Activated CD4-positive, alpha-beta T cell treated with anti-CD3 and anti-CD28 coated beads, Interleukin-2, amount 10 ng/mL, durations not matched to agents 7 days and 5 days (primary cell): ENCODE measurements around the gene CYB5RL. TPM values are rescaled to one million over a fixed set of nuclear protein-coding genes. Genes with fewer than 3 reads are reported as not detected.
"Not testable (repeated sequence)": the region's sequence is repeated elsewhere in the genome, so short reads cannot be mapped to it uniquely, and the experiment has no call there.

Source experiments
- CTCF ChIA-PET: fragments of 350-600 bp; sonication (Branson Sonifier 250); formaldehyde crosslinking; loops from one replicate; lab custom pipeline; 2021; ENCODE audit warnings: antibody characterized with exemption; lab: Charles Lee
- POLR2A ChIA-PET: fragments of 350-600 bp; sonication (Branson Sonifier 250); formaldehyde crosslinking; loops from one replicate; lab custom pipeline; 2021; ENCODE audit warnings: antibody characterized with exemption; lab: Charles Lee
- DNase-seq: peaks from one replicate; pipeline ENCODE4 v3.0.0-alpha.2; 2020
- H3K27ac Mint-ChIP-seq: one replicate; pipeline ENCODE4 v1.8.0; 2021; ENCODE audit warnings: mild to moderate bottlenecking, moderate library complexity, mixed read lengths
- H3K27me3 Mint-ChIP-seq: one replicate; pipeline ENCODE4 v1.8.0; 2021; ENCODE audit warnings: mixed read lengths
- H3K36me3 Mint-ChIP-seq: one replicate; pipeline ENCODE4 v1.8.0; 2021; ENCODE audit warnings: low read depth, mixed read lengths
- H3K4me1 Mint-ChIP-seq: one replicate; pipeline ENCODE4 v1.8.0; 2021; ENCODE audit warnings: mixed read lengths
- H3K4me3 Mint-ChIP-seq: one replicate; pipeline ENCODE4 v1.8.0; 2021; ENCODE audit warnings: mild to moderate bottlenecking, moderate library complexity, mixed read lengths
- H3K9me3 Mint-ChIP-seq: one replicate; pipeline ENCODE4 v1.8.0; 2021; ENCODE audit warnings: mixed read lengths
- total RNA-seq, 2 experiments: library from RNA; stranded (reverse); gene quantifications; one replicate each; pipeline ENCODE4 v1.2.3, GENCODE V29; 2021

CYB5RL gene
- total RNA-seq, 2 experiments from 2014 or later: 10.8 to 13.4 TPM

DNA sequence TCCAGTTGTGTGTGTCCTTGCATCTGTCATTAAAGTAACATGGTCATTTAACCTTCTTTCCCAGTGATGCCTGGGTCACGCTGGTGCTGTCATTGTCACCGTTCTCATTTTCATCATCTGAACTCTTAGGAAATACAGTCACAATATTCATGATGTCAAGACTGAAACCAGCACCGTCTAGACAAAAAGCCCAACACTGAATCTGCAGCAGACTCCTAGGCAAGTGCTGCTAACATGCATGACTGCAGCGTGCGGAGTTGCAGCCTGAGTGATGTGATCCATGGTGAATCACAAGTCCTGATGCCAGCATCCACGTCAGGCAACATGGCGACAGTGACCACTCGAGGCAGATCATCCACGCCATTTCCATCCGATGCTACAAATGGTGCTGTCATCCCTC is 37.8 kb upstream of the CYB5RL start:
- H3K9me3 Mint-ChIP-seq: no peaks in the 10 kb centered on the region

DNA sequence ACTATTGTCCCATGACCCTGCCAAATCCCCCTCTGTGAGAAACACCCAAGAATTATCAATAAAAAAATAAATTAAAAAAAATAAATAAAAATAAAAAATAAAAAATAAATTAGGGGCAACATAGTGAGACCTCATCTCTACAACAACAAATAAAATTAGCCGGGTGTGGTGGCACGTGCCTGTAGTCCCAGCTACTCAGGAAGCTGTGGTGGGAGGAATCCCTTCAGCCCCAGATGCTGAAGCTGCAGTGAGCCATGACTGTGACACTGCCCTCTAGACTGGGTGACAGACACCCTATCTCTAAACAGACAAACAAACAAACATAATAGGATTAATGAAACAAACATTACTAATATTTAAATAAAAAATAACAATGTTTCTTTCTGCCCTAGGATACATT is 34.5 kb upstream of the CYB5RL start:
- Mint-ChIP-seq H3K4me3 (no peak overlapping the region), H3K9me3 (no peaks in the 10 kb centered on the region), H3K27me3 (no peaks in the 10 kb centered on the region), H3K4me1 (peaks cover 25% of the 10 kb centered on the region), H3K36me3 (peaks cover 30% of the 10 kb centered on the region), H3K27ac (no peak overlapping the region)
- ChIA-PET POLR2A (interaction anchor here (0.7 kb wide), 1 partner anchor 208 kb away, joined by 3 read pairs; no protein-coding TSS in a partner anchor), CTCF (no interaction called here)
- no peak for DNase-seq

More for the DNA sequence above, 37.8 kb upstream of the CYB5RL start:
- no peak overlapping the region for H3K4me3 Mint-ChIP-seq
- H3K27me3 Mint-ChIP-seq: no peaks in the 10 kb centered on the region
- no peak overlapping the region for H3K27ac Mint-ChIP-seq
- no peak for DNase-seq
- ChIA-PET POLR2A (no interaction called here), CTCF (no interaction called here)
- peaks cover 39% of the 10 kb centered on the region for H3K36me3 Mint-ChIP-seq
- peaks cover 4% of the 10 kb centered on the region for H3K4me1 Mint-ChIP-seq

DNA sequence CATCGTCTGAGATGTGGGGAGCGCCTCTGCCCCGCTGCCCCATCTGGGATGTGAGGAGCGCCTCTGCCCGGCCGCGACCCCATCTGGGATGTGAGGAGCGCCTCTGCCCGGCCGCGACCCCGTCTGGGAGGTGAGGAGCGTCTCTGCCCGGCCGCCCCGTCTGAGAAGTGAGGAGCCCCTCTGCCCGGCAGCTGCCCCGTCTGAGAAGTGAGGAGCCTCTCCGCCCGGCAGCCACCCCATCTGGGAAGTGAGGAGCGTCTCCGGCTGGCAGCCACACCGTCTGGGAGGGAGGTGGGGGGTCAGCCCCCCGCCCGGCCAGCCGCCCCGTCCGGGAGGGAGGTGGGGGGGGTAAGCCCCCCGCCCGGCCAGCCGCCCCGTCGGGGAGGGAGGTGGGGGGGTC is 33.4 kb upstream of the CYB5RL start:
- CTCF ChIA-PET: not testable (repeated sequence)
- peaks cover 26% of the 10 kb centered on the region for H3K36me3 Mint-ChIP-seq

DNA sequence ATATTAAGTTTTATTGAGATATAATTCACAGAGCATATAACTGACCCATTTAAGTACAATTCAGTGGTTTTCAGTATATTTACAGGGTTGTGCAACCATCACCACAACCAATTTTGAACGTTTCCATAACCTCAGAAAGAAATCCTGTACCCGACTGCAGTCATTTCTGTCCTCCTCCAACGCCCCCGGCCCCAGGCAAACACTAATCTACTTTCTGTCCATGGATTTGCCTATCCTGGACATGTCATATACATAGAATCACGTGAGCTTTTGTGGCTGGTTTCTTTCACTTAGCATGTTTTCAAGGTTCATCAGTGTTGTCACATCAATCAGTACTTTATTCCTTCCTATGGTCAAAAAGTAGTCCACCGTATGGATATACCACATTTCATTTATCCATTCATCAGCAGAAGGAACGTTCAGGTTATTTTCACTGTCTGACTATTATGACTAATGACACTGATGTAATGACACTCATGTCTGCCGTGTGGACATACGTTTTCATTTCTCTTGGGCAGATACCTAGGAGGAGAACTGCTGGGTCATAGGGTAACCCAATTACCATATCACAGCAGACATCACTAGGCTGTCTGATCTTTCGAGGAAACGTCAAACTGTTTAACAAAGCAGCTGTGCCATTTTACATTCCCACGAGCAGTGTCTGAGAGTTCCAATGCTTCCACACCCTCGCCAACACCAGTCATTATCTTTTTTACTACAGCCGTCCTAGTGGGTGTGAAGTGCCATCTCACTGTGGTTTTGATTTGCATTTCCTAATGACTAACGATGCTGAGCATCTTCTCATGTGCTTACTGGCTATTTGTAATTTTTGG is 30.9 kb upstream of the CYB5RL start:
- CTCF ChIA-PET: no interaction called here

More for the DNA sequence above, 33.4 kb upstream of the CYB5RL start:
- H3K27me3 Mint-ChIP-seq, POLR2A ChIA-PET, DNase-seq, H3K27ac Mint-ChIP-seq, H3K4me3 Mint-ChIP-seq, H3K9me3 Mint-ChIP-seq: not testable (repeated sequence)
- peaks cover 29% of the 10 kb centered on the region for H3K4me1 Mint-ChIP-seq

DNA sequence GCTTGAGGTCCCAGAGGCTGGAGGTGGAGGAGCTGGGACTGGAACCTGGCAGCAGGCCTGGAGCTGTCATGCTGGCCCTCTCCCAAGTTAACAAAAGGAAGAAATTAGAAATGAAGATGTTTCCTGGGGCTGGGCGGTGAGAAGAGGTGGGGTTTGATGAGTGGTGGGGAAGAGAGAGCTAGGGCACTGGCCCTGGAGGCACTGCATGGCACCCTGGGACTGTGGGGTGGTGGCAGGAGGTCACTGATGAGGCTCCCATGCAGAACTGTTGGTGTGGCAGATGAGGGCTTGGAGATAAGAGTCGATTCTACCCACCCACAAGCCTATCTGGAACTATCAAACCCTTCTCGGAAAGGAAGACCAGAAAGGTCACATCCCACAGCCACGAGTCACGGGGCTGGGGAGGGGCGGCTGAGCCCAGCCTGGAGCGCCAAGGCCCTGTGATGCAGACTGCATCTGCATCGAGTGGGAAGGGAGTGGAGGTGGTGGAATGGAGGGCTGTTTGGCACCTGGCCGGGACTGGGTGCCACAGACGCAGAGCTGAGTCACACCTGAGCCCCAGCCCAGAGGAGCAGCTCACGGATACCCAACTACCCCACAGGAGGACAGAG is 29.6 kb upstream of the CYB5RL start:
- POLR2A ChIA-PET: no interaction called here
- DNase-seq: peak; percentile 10
- H3K27me3 Mint-ChIP-seq: no peaks in the 10 kb centered on the region
- peak overlapping the region; percentile 54 for H3K4me3 Mint-ChIP-seq
- peaks cover 11% of the 10 kb centered on the region for H3K36me3 Mint-ChIP-seq
- CTCF ChIA-PET: interaction anchor here (0.6 to 1.3 kb wide), 4 partner anchors 13 to 54 kb away, joined by 3 to 4 read pairs (median 3); partner anchors contain the start of genes CYB5RL and MRPL37
- H3K27ac Mint-ChIP-seq: peak overlapping the region; percentile 76
- no peaks in the 10 kb centered on the region for H3K9me3 Mint-ChIP-seq
- H3K4me1 Mint-ChIP-seq: peaks cover 27% of the 10 kb centered on the region

More for the DNA sequence above, 30.9 kb upstream of the CYB5RL start:
- DNase-seq: no peak
- Mint-ChIP-seq H3K9me3 (no peaks in the 10 kb centered on the region), H3K4me1 (peaks cover 31% of the 10 kb centered on the region), H3K36me3 (peaks cover 13% of the 10 kb centered on the region), H3K27me3 (no peaks in the 10 kb centered on the region), H3K4me3 (peak overlapping the region; percentile 8), H3K27ac (peak overlapping the region; percentile 3)
- POLR2A ChIA-PET: no interaction called here

DNA sequence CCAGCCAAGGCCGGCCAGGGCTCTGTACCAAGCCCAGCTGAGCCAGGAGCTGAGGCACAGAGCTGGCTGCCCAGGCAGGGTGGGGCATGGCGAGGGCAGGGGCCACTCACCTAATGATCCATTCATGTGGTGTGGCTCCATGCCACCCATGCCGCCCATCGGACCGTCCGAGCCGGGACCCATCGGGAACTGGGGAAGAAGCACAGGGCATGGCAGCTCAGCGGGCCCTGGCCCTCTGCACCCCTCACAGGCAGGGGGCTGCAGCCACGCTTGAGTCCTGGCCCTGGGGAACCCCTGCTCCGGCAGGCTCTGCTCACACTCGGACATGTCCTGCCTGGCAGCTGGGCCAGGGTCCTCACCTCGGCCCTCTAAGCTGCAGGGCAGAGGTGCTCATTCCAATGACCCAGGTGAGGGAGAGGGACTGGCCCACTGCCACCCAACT is 28.8 kb upstream of the CYB5RL start:
- CTCF ChIA-PET: interaction anchor here (1.3 to 1.8 kb wide), 4 partner anchors 11 to 29 kb away, joined by 3 to 5 read pairs (median 4); partner anchors contain the start of genes CYB5RL and MRPL37
- H3K27ac Mint-ChIP-seq: no peak overlapping the region

DNA sequence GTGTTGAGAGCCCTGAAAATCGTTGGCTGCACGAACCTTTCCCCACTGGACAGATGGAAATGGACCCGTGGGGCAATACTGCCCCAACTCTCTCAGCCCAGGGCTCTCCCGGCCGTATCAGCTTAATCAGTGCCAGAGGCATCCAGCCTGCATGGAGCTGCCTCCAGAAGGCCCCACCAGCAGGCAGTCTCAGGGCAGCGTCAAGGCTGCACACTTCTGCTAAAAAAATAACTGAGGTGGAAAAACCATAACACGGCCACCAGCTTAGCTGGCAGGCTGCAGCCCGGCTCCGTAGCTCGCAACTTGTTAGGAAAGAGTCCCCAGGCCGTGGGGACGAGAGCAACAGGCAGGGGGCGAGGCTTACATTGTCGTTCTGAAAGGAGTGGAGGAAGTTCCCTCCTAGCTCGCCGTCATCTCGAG is 28.1 kb upstream of the CYB5RL start:
- Mint-ChIP-seq H3K27ac (peak overlapping the region; percentile 38), H3K9me3 (no peaks in the 10 kb centered on the region)
- CTCF ChIA-PET: interaction anchor here (1.3 to 1.8 kb wide), 3 partner anchors 12 to 28 kb away, joined by 3 to 5 read pairs (median 4); partner anchors contain the start of genes CYB5RL and MRPL37

More for the DNA sequence above, 28.8 kb upstream of the CYB5RL start:
- no peak overlapping the region for H3K4me3 Mint-ChIP-seq
- no peaks in the 10 kb centered on the region for H3K27me3 Mint-ChIP-seq
- DNase-seq: no peak
- peaks cover 9% of the 10 kb centered on the region for H3K36me3 Mint-ChIP-seq
- POLR2A ChIA-PET: no interaction called here
- no peaks in the 10 kb centered on the region for H3K9me3 Mint-ChIP-seq
- peaks cover 27% of the 10 kb centered on the region for H3K4me1 Mint-ChIP-seq

DNA sequence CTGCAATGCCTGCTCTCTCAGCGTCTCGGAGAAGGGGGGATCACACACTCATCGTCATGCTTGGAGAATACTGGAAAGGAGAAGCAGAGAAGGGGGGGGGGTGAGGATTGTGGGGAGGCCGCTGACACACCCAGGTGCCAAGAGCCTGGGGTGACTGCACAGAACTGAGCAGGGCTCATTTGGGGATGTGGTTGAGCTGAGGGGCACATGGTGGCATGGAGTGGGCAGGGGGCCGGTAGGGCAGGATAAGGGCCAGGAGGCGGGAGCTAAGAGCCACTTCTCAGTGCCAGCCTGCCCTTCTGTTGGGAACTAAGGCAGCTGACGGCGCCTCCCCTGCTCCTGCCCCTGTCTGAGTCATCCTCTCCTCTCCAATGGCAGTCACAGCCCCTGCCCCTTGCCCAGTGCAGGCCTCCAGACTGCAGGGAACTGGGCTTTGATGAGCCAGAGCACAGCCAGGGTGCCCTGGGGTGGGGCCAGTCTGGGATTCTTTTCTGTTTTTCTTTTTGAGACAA is 27.3 kb upstream of the CYB5RL start:
- Mint-ChIP-seq H3K4me1 (peaks cover 30% of the 10 kb centered on the region), H3K9me3 (no peaks in the 10 kb centered on the region), H3K27me3 (no peaks in the 10 kb centered on the region), H3K36me3 (peaks cover 12% of the 10 kb centered on the region), H3K4me3 (no peak overlapping the region), H3K27ac (no peak overlapping the region)
- ChIA-PET POLR2A (interaction anchor here (0.7 kb wide), 1 partner anchor 197 kb away, joined by 3 read pairs; no protein-coding TSS in a partner anchor), CTCF (interaction anchor here (0.6 to 1.8 kb wide), 3 partner anchors 13 to 116 kb away, joined by 3 to 5 read pairs (median 4); no protein-coding TSS in a partner anchor)
- no peak for DNase-seq

More for the DNA sequence above, 28.1 kb upstream of the CYB5RL start:
- H3K4me3 Mint-ChIP-seq: no peak overlapping the region
- H3K4me1 Mint-ChIP-seq: peaks cover 27% of the 10 kb centered on the region
- H3K36me3 Mint-ChIP-seq: peaks cover 9% of the 10 kb centered on the region
- no peaks in the 10 kb centered on the region for H3K27me3 Mint-ChIP-seq
- POLR2A ChIA-PET: interaction anchor here (0.7 kb wide), 1 partner anchor 196 kb away, joined by 3 read pairs; no protein-coding TSS in a partner anchor
- no peak for DNase-seq

DNA sequence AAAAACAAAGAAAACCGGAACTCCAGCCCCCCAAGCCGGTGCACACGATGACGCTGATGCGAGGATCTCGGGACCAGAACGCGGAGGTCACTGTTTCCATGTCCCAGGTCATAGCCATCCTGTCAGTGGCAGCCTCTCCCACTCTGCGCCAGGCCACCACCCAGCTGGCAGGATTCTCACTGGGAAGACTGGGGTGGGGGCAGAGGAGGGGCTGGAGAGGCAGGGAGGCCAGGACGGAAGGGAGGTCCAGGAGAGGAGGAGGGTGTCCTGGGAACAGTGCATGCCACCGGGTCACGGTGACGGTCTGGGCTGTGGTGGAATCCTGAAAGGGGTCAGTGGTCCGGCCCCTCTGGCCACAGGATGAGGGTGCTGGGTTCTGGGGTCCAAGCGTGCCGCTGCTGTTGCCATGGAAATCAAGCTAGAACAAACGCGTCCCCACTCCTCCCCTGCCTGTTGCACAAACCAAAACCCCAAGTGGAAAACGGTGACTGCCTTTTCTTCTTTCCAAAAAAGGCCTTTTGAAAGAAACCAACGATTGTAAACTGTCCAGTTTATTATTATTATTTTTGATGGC is 26.2 kb upstream of the CYB5RL start:
- Mint-ChIP-seq H3K4me1 (peaks cover 25% of the 10 kb centered on the region), H3K27ac (no peak overlapping the region), H3K36me3 (peaks cover 17% of the 10 kb centered on the region), H3K27me3 (no peaks in the 10 kb centered on the region), H3K9me3 (no peaks in the 10 kb centered on the region), H3K4me3 (no peak overlapping the region)
- ChIA-PET POLR2A (no interaction called here), CTCF (interaction anchor here (0.6 kb wide), 2 partner anchors 16 to 27 kb away, joined by 3 to 4 read pairs; partner anchors contain the start of genes CYB5RL and MRPL37)
- no peak for DNase-seq

DNA sequence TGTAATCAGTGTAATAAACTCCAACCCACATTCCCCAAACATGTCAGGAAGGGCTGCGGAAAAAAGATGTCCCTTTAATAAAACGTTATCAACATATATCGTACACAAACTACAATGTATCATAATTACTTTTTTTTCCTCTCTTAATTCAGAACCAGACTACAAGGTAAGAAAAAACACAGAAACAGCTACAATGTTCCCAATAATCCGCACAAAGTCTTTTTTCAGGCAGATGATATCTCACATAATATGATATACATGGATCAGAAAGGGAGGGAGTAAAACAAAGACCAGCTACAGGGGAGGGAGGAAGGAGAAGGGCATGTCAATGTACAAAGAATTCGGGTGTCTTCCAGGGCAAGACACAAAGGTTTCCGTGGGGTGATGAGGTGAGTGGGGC is 25.5 kb upstream of the CYB5RL start:
- Mint-ChIP-seq H3K27ac (no peak overlapping the region), H3K9me3 (no peaks in the 10 kb centered on the region), H3K4me1 (peaks cover 18% of the 10 kb centered on the region), H3K4me3 (no peak overlapping the region), H3K36me3 (peaks cover 17% of the 10 kb centered on the region), H3K27me3 (no peaks in the 10 kb centered on the region)
- CTCF ChIA-PET: no interaction called here
- DNase-seq: no peak
- POLR2A ChIA-PET: no interaction called here

DNA sequence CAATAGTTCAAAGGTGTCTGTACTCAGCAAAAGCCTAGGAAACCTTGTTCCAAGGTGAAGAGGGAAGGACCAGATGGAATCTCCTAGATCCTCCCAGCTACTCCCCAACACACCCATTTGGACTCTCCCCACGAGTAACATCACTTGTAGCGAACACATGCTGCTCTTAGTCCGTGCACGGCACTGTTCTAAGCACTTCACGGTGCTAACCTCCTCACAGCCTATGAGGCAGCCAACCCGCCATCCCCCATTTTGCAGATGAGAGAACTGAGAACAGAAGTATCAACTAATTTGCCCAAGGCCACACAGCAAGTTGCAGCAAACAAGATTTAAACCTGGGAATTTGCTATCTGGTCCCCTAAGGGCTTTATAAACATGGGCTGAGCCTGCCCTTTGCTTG is 24.4 kb upstream of the CYB5RL start:
- H3K4me3 Mint-ChIP-seq: no peak overlapping the region
- CTCF ChIA-PET: interaction anchor here (0.6 kb wide), 1 partner anchor 957 kb away, joined by 4 read pairs; no protein-coding TSS in a partner anchor
- H3K36me3 Mint-ChIP-seq: peaks cover 22% of the 10 kb centered on the region
- DNase-seq: no peak
- H3K27me3 Mint-ChIP-seq: no peaks in the 10 kb centered on the region
- POLR2A ChIA-PET: no interaction called here
- H3K4me1 Mint-ChIP-seq: peaks cover 11% of the 10 kb centered on the region
- no peaks in the 10 kb centered on the region for H3K9me3 Mint-ChIP-seq
- no peak overlapping the region for H3K27ac Mint-ChIP-seq
